Naive thymus-derived CD4-positive, alpha-beta T cell (primary cell): ENCODE results near the gene LYPD6. TPM values are rescaled to one million over a fixed set of nuclear protein-coding genes. Genes with fewer than 3 reads are reported as not detected.

Source experiments
- ATAC-seq: fragments of 150-1000 bp; cut with Tn5 transposase; 2 replicates; pipeline ENCODE4 v1.10.0; 2021; ENCODE audit warnings: mild to moderate bottlenecking, moderate library complexity
- CTCF ChIA-PET: fragments of 350-600 bp; sonication (Branson Sonifier 250); formaldehyde crosslinking; loops from one replicate; lab custom pipeline; 2021; ENCODE audit warnings: antibody characterized with exemption; lab: Charles Lee
- POLR2A ChIA-PET: fragments of 350-600 bp; sonication (Branson Sonifier 250); formaldehyde crosslinking; loops from one replicate; lab custom pipeline; 2021; ENCODE audit warnings: antibody characterized with exemption, inconsistent platforms; lab: Charles Lee
- DNase-seq, 9 donors: peaks; one replicate each; pipeline versions ENCODE4 v3.0.0 to v3.0.0-alpha.2; 2020 to 2022; ENCODE audit warnings: mixed read lengths in 1 of 9
- H3K27ac ChIP-seq: one replicate; pipeline ENCODE4 v1.7.0; 2013; ENCODE audit warnings: mild to moderate bottlenecking, low read depth, low read length, moderate library complexity
- H3K27me3 ChIP-seq, 2 donors: one replicate each; pipeline ENCODE4 v1.7.0; 2013; ENCODE audit warnings: low read length in 2 of 2, mild to moderate bottlenecking in 2 of 2, moderate library complexity in 2 of 2; ENCODE audit not compliant: control insufficient read depth in 2 of 2, insufficient read depth in 2 of 2
- H3K36me3 ChIP-seq, 3 experiments: 1 replicate in 2 of 3; 2 replicates in 1 of 3; pipeline ENCODE4 v1.7.0; 2013; ENCODE audit warnings: low read length in 3 of 3, mild to moderate bottlenecking in 3 of 3, moderate library complexity in 1 of 3; ENCODE audit not compliant: insufficient read depth in 3 of 3, control insufficient read depth in 2 of 3
- H3K4me1 ChIP-seq, 2 donors: one replicate each; pipeline ENCODE4 v1.7.0; 2013; ENCODE audit warnings: low read length in 2 of 2, mild to moderate bottlenecking in 2 of 2, moderate library complexity in 1 of 2; ENCODE audit not compliant: control insufficient read depth in 2 of 2, insufficient read depth in 2 of 2
- H3K4me3 ChIP-seq: 2 replicates; pipeline ENCODE4 v1.7.0; 2013; ENCODE audit warnings: mild to moderate bottlenecking, low read length
- H3K9me3 ChIP-seq, 3 experiments: 1 replicate in 2 of 3; 2 replicates in 1 of 3; pipeline ENCODE4 v1.7.0; 2013; ENCODE audit warnings: low read length in 3 of 3; ENCODE audit not compliant: control insufficient read depth in 2 of 3
- H3K27ac Mint-ChIP-seq, 9 donors: one replicate each; pipeline ENCODE4 v1.8.0; 2020 to 2022; ENCODE audit warnings: mixed read lengths in 9 of 9, mild to moderate bottlenecking in 8 of 9, moderate library complexity in 5 of 9, inconsistent platforms in 2 of 9
- H3K27me3 Mint-ChIP-seq, 5 donors: one replicate each; pipeline ENCODE4 v1.8.0; 2021 to 2022; ENCODE audit warnings: mixed read lengths in 5 of 5, mild to moderate bottlenecking in 1 of 5
- H3K36me3 Mint-ChIP-seq, 5 donors: one replicate each; pipeline ENCODE4 v1.8.0; 2020 to 2022; ENCODE audit warnings: mixed read lengths in 5 of 5, mild to moderate bottlenecking in 3 of 5, inconsistent platforms in 1 of 5
- H3K4me1 Mint-ChIP-seq, 7 donors: one replicate each; pipeline ENCODE4 v1.8.0; 2020 to 2022; ENCODE audit warnings: mixed read lengths in 7 of 7, mild to moderate bottlenecking in 3 of 7, inconsistent platforms in 1 of 7
- H3K4me3 Mint-ChIP-seq, 10 donors: one replicate each; pipeline ENCODE4 v1.8.0; 2020 to 2022; ENCODE audit warnings: mild to moderate bottlenecking in 10 of 10, mixed read lengths in 10 of 10, moderate library complexity in 6 of 10, inconsistent platforms in 2 of 10
- H3K9me3 Mint-ChIP-seq, 11 donors: one replicate each; pipeline ENCODE4 v1.8.0; 2020 to 2022; ENCODE audit warnings: mixed read lengths in 11 of 11, mild to moderate bottlenecking in 4 of 11, inconsistent platforms in 1 of 11, moderate library complexity in 1 of 11
- intact Hi-C, 2 donors: fragments of 100-400 bp; cut with micrococcal nuclease; formaldehyde crosslinking; loops; one replicate each; pipeline ENCODE4 v1.15.1; 2023
- polyA plus RNA-seq, 2 donors: library from polyadenylated mRNA; unstranded; fragments of 300-500 nt; fragmentation: Illumina TruSeq; gene quantifications; one replicate each; pipeline ENCODE4 v1.2.3, GENCODE V29; 2021
- total RNA-seq, 6 experiments: library from RNA in 5 of 6; stranded (reverse) in 5 of 6; gene quantifications; 1 replicate in 5 of 6; 2 replicates in 1 of 6; pipeline ENCODE4 v1.2.3 and lab custom pipeline; 2021 to 2026

Gene LYPD6
- total and polyA plus RNA-seq, 7 experiments from 2014 or later: not detected

- H3K9me3 Mint-ChIP-seq: peaks cover 0 to 8% (median 3%) of the 10 kb centered on the region in 11 donors
- H3K4me3 ChIP-seq: no peak overlapping the region
- H3K27ac Mint-ChIP-seq: no peak overlapping the region
- no peaks in the 10 kb centered on the region for H3K36me3 ChIP-seq
- POLR2A ChIA-PET: no interaction called here
- no peaks in the 10 kb centered on the region for H3K36me3 Mint-ChIP-seq
- H3K4me1 Mint-ChIP-seq: no peaks in the 10 kb centered on the region
- intact Hi-C loops: no loop called here
- CTCF ChIA-PET: no interaction called here
- ATAC-seq (no peak), DNase-seq (no peak)
- H3K27me3 Mint-ChIP-seq: peaks cover 2 to 11% (median 8%) of the 10 kb centered on the region in 5 donors
- H3K9me3 ChIP-seq: no peaks in the 10 kb centered on the region
- no peak overlapping the region for H3K27ac ChIP-seq
- H3K4me1 ChIP-seq: no peaks in the 10 kb centered on the region
- H3K27me3 ChIP-seq: no peaks in the 10 kb centered on the region
- no peak overlapping the region for H3K4me3 Mint-ChIP-seq
These were observed 59.2 kb downstream of the LYPD6 start for GRCh38 chr2:149389506-149390167.

- no peak for ATAC-seq
- Mint-ChIP-seq H3K27me3 (peaks cover 0 to 18% (median 13%) of the 10 kb centered on the region in 5 donors), H3K27ac (no peak overlapping the region), H3K4me3 (no peak overlapping the region), H3K36me3 (no peaks in the 10 kb centered on the region), H3K4me1 (no peaks in the 10 kb centered on the region), H3K9me3 (peaks cover 0 to 5% (median 0%) of the 10 kb centered on the region in 11 donors)
- Histone ChIP-seq H3K4me3 (no peak overlapping the region), H3K36me3 (no peaks in the 10 kb centered on the region), H3K27ac (no peak overlapping the region), H3K9me3 (no peaks in the 10 kb centered on the region), H3K27me3 (no peaks in the 10 kb centered on the region), H3K4me1 (no peaks in the 10 kb centered on the region)
- ChIA-PET POLR2A (no interaction called here), CTCF (no interaction called here)
- intact Hi-C loops: no loop called here
- no peak for DNase-seq
These were observed 63.2 kb downstream of the LYPD6 start for GRCh38 chr2:149393614-149394013.

GRCh38 chr2:149394864-149395263, 64.5 kb downstream of the LYPD6 start:
- CTCF ChIA-PET: no interaction called here
- ATAC-seq (no peak), DNase-seq (no peak)
- Histone ChIP-seq H3K9me3 (no peaks in the 10 kb centered on the region), H3K27ac (no peak overlapping the region), H3K27me3 (no peaks in the 10 kb centered on the region), H3K4me1 (no peaks in the 10 kb centered on the region), H3K4me3 (no peak overlapping the region), H3K36me3 (no peaks in the 10 kb centered on the region)
- H3K4me1 Mint-ChIP-seq: no peaks in the 10 kb centered on the region
- intact Hi-C loops: no loop called here
- H3K27ac Mint-ChIP-seq: no peak overlapping the region
- H3K27me3 Mint-ChIP-seq: peaks cover 0 to 17% (median 15%) of the 10 kb centered on the region in 5 donors
- POLR2A ChIA-PET: no interaction called here
- H3K9me3 Mint-ChIP-seq: peaks cover 0 to 5% (median 1%) of the 10 kb centered on the region in 11 donors
- H3K36me3 Mint-ChIP-seq: no peaks in the 10 kb centered on the region
- no peak overlapping the region for H3K4me3 Mint-ChIP-seq

GRCh38 chr2:149399934-149400615, 69.7 kb downstream of the LYPD6 start:
- intact Hi-C loops: no loop called here
- Mint-ChIP-seq H3K4me1 (no peaks in the 10 kb centered on the region), H3K27me3 (peaks cover 0 to 23% (median 15%) of the 10 kb centered on the region in 5 donors), H3K36me3 (no peaks in the 10 kb centered on the region), H3K9me3 (peaks cover 0 to 19% (median 3%) of the 10 kb centered on the region in 11 donors), H3K4me3 (no peak overlapping the region), H3K27ac (no peak overlapping the region)
- ATAC-seq (no peak), DNase-seq (no peak)
- Histone ChIP-seq H3K36me3 (no peaks in the 10 kb centered on the region), H3K9me3 (no peaks in the 10 kb centered on the region), H3K27ac (no peak overlapping the region), H3K4me3 (no peak overlapping the region), H3K27me3 (no peaks in the 10 kb centered on the region), H3K4me1 (no peaks in the 10 kb centered on the region)
- ChIA-PET POLR2A (no interaction called here), CTCF (no interaction called here)

- Histone ChIP-seq H3K9me3 (no peaks in the 10 kb centered on the region), H3K27me3 (no peaks in the 10 kb centered on the region), H3K36me3 (no peaks in the 10 kb centered on the region), H3K4me1 (no peaks in the 10 kb centered on the region), H3K4me3 (no peak overlapping the region), H3K27ac (no peak overlapping the region)
- Mint-ChIP-seq H3K27ac (no peak overlapping the region), H3K9me3 (peaks cover 0 to 22% (median 3%) of the 10 kb centered on the region in 11 donors), H3K4me1 (no peaks in the 10 kb centered on the region), H3K4me3 (no peak overlapping the region), H3K27me3 (peaks cover 0 to 23% (median 14%) of the 10 kb centered on the region in 5 donors), H3K36me3 (no peaks in the 10 kb centered on the region)
- POLR2A ChIA-PET: no interaction called here
- intact Hi-C loops: no loop called here
- CTCF ChIA-PET: no interaction called here
- DNase-seq (no peak), ATAC-seq (no peak)
These were observed 70.6 kb downstream of the LYPD6 start for GRCh38 chr2:149400997-149401396.

- Mint-ChIP-seq H3K27me3 (peaks cover 0 to 6% (median 4%) of the 10 kb centered on the region in 5 donors), H3K4me3 (no peak overlapping the region), H3K36me3 (no peaks in the 10 kb centered on the region), H3K4me1 (no peaks in the 10 kb centered on the region), H3K9me3 (peaks cover 0 to 14% (median 2%) of the 10 kb centered on the region in 11 donors), H3K27ac (no peak overlapping the region)
- H3K27ac ChIP-seq: no peak overlapping the region
- POLR2A ChIA-PET: no interaction called here
- no peaks in the 10 kb centered on the region for H3K27me3 ChIP-seq
- no peaks in the 10 kb centered on the region for H3K36me3 ChIP-seq
- H3K4me3 ChIP-seq: no peak overlapping the region
- H3K4me1 ChIP-seq: no peaks in the 10 kb centered on the region
- H3K9me3 ChIP-seq: no peaks in the 10 kb centered on the region
- intact Hi-C loops: no loop called here
- CTCF ChIA-PET: no interaction called here
- DNase-seq (no peak), ATAC-seq (no peak)
These were observed 79.1 kb downstream of the LYPD6 start for GRCh38 chr2:149409506-149409905.
